Activated naive CD4-positive, alpha-beta T cell (primary cell): Measurements from ENCODE around the gene DCBLD1.

ENCODE experiments used
- DNase-seq, 4 experiments: peaks; one replicate each; lab custom pipeline; 2025; lab: John Stamatoyannopoulos, UW

The DCBLD1 gene

GRCh38 chr6:117555882-117556498 is 73.5 kb downstream of the DCBLD1 start:
- peak in 3 of 4 experiments; percentile 7 to 46 (median 27) for DNase-seq

GRCh38 chr6:117557951-117558350 is 75.5 kb downstream of the DCBLD1 start:
- DNase-seq, result no peak

- no peak for DNase-seq
Observed at GRCh38 chr6:117558818-117559217, 76.3 kb downstream of the DCBLD1 start.

GRCh38 chr6:117559299-117559698 is 76.8 kb downstream of the DCBLD1 start:
- DNase-seq, result no peak

- DNase-seq, result no peak
Observed at GRCh38 chr6:117561128-117561527, 78.7 kb downstream of the DCBLD1 start.

GRCh38 chr6:117564681-117565080 is 82.2 kb downstream of the DCBLD1 start:
- DNase-seq, result no peak

GRCh38 chr6:117568247-117568646 is 85.8 kb downstream of the DCBLD1 start:
- DNase-seq, result no peak

GRCh38 chr6:117568831-117569410 is 86.4 kb downstream of the DCBLD1 start:
- no peak for DNase-seq

GRCh38 chr6:117573006-117573680 is 90.7 kb downstream of the DCBLD1 start:
- no peak for DNase-seq

- DNase-seq, result no peak
Observed at GRCh38 chr6:117574198-117574597, 91.7 kb downstream of the DCBLD1 start.

GRCh38 chr6:117585647-117586046 is 103.2 kb downstream of the DCBLD1 start:
- no peak for DNase-seq

GRCh38 chr6:117590447-117590846 is 108.0 kb downstream of the DCBLD1 start:
- DNase-seq, result no peak

GRCh38 chr6:117591405-117591804 is 108.9 kb downstream of the DCBLD1 start:
- DNase-seq, result no peak

GRCh38 chr6:117592983-117593759 is 110.7 kb downstream of the DCBLD1 start:
- DNase-seq, result no peak

GRCh38 chr6:117595099-117595923 is 112.8 kb downstream of the DCBLD1 start:
- no peak for DNase-seq

GRCh38 chr6:117597755-117598154 is 115.3 kb downstream of the DCBLD1 start:
- no peak for DNase-seq
